ENCODE results near the gene OR7G2. TPM values are rescaled to one million over a fixed set of nuclear protein-coding genes. Genes with fewer than 3 reads are reported as not detected.
"Not testable (repeated sequence)": the region's sequence is repeated elsewhere in the genome, so short reads cannot be mapped to it uniquely, and the experiment has no call there.

Gene OR7G2
- polyA plus RNA-seq, 3 donors, result not detected

GRCh38 chr19:9073806-9074205 is 33.5 kb downstream of the OR7G2 start:
- no peaks in the 10 kb centered on the region for H3K4me1 ChIP-seq (ENCODE audit: control insufficient read depth in 1 of 2, insufficient read depth in 2 of 2, low read length in 2 of 2)
- H3K36me3 ChIP-seq (replicated peaks in 1 of 2; ENCODE audit: control insufficient read depth in 1 of 2, insufficient read depth in 2 of 2, low read length in 2 of 2), result no peaks in the 10 kb centered on the region
- no peaks in the 10 kb centered on the region for H4K20me1 ChIP-seq (ENCODE audit: insufficient read depth, low read length)
- H3K9me3 ChIP-seq (replicated peaks in 1 of 2; ENCODE audit: control insufficient read depth in 1 of 2, insufficient read depth in 1 of 2, low read length in 2 of 2), result no peaks in the 10 kb centered on the region
- no peaks in the 10 kb centered on the region for H3K79me2 ChIP-seq (ENCODE audit: insufficient read depth, low read length)
- no peak overlapping the region for H2AFZ ChIP-seq (ENCODE audit: insufficient read depth, low read depth, low read length, poor library complexity, severe bottlenecking)
- Mint-ChIP-seq H3K27me3 (ENCODE audit: low read depth in 3 of 3) (peaks cover 0 to 5% (median 0%) of the 10 kb centered on the region in 3 donors), H3K4me1 (no peaks in the 10 kb centered on the region), H3K4me3 (no peak overlapping the region), H3K36me3 (no peaks in the 10 kb centered on the region), H3K9me3 (no peaks in the 10 kb centered on the region), H3K27ac (no peak overlapping the region)
- intact Hi-C loops (cut with micrococcal nuclease), result loop anchor here in 1 of 2 donors (10.0 kb wide), 1 partner anchor 489 kb away; no protein-coding TSS in a partner anchor
- WGBS (ENCODE audit: insufficient coverage), result 88% methylated on average over 3 of the region's 6 CpGs
- H3K4me2 ChIP-seq (replicated peaks; ENCODE audit: extremely low read depth, low read length, poor library complexity, severe bottlenecking), result no peak overlapping the region
- no peak for TF ChIP-seq CTCF (IDR thresholded peaks at IDR 0.05)
- H3K4me3 ChIP-seq (replicated peaks in 1 of 3; ENCODE audit: low read depth in 2 of 3, low read length in 3 of 3), result no peak overlapping the region
- H3K27me3 ChIP-seq (ENCODE audit: control insufficient read depth in 2 of 2, insufficient read depth in 2 of 2, low read length in 2 of 2), result no peaks in the 10 kb centered on the region
- no peak for DNase-seq
- H3K9ac ChIP-seq (ENCODE audit: insufficient read depth, low read length, poor library complexity, severe bottlenecking), result no peak overlapping the region
- no peak overlapping the region for H3K27ac ChIP-seq (ENCODE audit: low read depth in 1 of 2, low read length in 2 of 2)

DNA sequence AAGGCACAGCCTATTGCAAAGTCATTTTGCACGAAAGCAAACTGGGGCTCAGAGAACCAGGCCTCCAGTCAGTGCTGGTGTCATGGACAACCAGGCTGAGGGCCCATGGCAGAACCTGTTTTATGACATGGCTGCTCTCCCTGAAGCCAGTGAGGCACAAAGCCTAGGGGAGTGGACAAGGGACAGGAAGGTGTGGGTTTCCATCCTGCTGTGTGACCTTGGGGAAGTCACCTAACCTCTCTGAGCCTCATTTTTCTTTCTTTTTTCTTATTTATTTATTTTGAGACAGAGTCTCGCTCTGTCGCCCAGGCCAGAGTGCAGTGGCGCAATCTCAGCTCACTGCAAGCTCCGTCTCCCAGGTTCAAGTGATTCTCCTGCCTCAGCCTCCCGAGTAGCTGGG is 35.6 kb downstream of the OR7G2 start:
- H2AFZ ChIP-seq (ENCODE audit: insufficient read depth, low read depth, low read length, poor library complexity, severe bottlenecking); H3K27me3 ChIP-seq (ENCODE audit: control insufficient read depth in 2 of 2, insufficient read depth in 2 of 2, low read length in 2 of 2); H3K4me1 Mint-ChIP-seq; H3K4me1 ChIP-seq (ENCODE audit: control insufficient read depth in 1 of 2, insufficient read depth in 2 of 2, low read length in 2 of 2); H3K4me2 ChIP-seq (replicated peaks; ENCODE audit: extremely low read depth, low read length, poor library complexity, severe bottlenecking); H3K27me3 Mint-ChIP-seq (ENCODE audit: low read depth in 3 of 3); H3K36me3 ChIP-seq (replicated peaks in 1 of 2; ENCODE audit: control insufficient read depth in 1 of 2, insufficient read depth in 2 of 2, low read length in 2 of 2); H3K9me3 ChIP-seq (replicated peaks in 1 of 2; ENCODE audit: control insufficient read depth in 1 of 2, insufficient read depth in 1 of 2, low read length in 2 of 2); H3K4me3 ChIP-seq (replicated peaks in 1 of 3; ENCODE audit: low read depth in 2 of 3, low read length in 3 of 3); H3K79me2 ChIP-seq (ENCODE audit: insufficient read depth, low read length); H3K9me3 Mint-ChIP-seq; H3K36me3 Mint-ChIP-seq; H3K4me3 Mint-ChIP-seq; H4K20me1 ChIP-seq (ENCODE audit: insufficient read depth, low read length); H3K27ac ChIP-seq (ENCODE audit: low read depth in 1 of 2, low read length in 2 of 2); H3K27ac Mint-ChIP-seq; H3K9ac ChIP-seq (ENCODE audit: insufficient read depth, low read length, poor library complexity, severe bottlenecking); DNase-seq: not testable (repeated sequence)
- intact Hi-C loops (cut with micrococcal nuclease), result loop anchor here in 1 of 2 donors (10.0 kb wide), 1 partner anchor 487 kb away; no protein-coding TSS in a partner anchor
- 93% methylated on average over 5 of the region's 6 CpGs for WGBS (ENCODE audit: insufficient coverage)

Measured in CD14-positive monocyte (primary cell).